Occipital lobe (tissue), 2 donors: ENCODE results near the gene CHTF8. TPM values are rescaled to one million over a fixed set of nuclear protein-coding genes. Genes with fewer than 3 reads are reported as not detected.
"Not testable (repeated sequence)": the region's sequence is repeated elsewhere in the genome, so short reads cannot be mapped to it uniquely, and the experiment has no call there.

Source experiments
- DNase-seq: peaks from one replicate; lab custom pipeline; 2025; lab: John Stamatoyannopoulos, UW
- total RNA-seq: library from RNA; depleted of rRNA; stranded (reverse); fragments of >200 nt; gene quantifications from one replicate; pipeline ENCODE4 v1.2.3, GENCODE V29; 2014

Gene CHTF8, protein sequence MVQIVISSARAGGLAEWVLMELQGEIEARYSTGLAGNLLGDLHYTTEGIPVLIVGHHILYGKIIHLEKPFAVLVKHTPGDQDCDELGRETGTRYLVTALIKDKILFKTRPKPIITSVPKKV
- 37.7 TPM for total RNA-seq

DNA sequence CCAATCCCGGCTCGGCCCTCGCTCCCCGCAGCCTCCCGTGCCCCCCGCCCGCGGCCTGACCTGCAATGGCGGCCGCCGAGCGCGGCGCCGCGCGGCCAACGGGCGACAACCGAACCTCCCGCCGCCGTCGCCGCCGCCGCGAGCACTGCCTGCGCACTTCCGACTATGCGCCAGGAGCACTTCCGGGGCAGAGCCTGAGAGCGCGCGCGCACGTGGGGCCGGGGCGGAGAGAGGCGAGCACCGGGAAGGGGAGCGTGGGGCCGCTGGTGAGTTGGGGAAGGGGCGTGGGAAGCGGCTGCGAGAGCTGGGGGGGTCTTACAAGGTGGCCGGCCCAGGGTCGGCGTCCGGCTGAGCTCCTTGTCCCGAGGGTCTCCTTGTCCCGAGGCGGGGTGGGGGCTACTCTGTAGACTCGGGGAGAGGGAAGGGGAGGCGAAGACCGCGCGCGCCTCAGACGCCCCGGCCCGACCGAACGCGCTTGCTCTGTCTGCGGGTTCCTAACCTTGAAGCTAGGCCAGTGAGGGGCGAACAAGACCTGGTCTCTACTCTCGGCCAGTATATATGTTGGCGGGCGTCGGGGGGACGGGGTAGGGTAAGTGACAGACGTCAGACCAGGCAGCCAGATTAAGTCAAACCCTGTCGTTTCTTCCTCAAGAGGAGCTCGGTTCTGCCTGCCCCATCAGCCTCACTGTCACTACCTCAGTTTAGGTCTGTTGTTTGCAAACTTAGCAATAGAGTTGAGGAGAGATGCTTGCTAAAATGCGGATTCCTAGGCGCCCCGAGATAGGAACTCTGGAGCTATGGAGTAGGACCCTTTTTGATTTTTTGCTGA is at the start of gene CHTF8, which contains the start of gene UTP4:
CHTF8 (minus strand) TSS at position 165 of the 829 bp plus-strand sequence. CDS start 11,130 bp downstream, outside the sequence.
UTP4 (plus strand) TSS at position 226 of the 829 bp plus-strand sequence. CDS start 811 bp downstream, outside the sequence.
- DNase-seq = peak; percentile 67

GRCh38 chr16:69180011-69180338 is 47.6 kb upstream of the CHTF8 start:
- DNase-seq = no peak

DNA sequence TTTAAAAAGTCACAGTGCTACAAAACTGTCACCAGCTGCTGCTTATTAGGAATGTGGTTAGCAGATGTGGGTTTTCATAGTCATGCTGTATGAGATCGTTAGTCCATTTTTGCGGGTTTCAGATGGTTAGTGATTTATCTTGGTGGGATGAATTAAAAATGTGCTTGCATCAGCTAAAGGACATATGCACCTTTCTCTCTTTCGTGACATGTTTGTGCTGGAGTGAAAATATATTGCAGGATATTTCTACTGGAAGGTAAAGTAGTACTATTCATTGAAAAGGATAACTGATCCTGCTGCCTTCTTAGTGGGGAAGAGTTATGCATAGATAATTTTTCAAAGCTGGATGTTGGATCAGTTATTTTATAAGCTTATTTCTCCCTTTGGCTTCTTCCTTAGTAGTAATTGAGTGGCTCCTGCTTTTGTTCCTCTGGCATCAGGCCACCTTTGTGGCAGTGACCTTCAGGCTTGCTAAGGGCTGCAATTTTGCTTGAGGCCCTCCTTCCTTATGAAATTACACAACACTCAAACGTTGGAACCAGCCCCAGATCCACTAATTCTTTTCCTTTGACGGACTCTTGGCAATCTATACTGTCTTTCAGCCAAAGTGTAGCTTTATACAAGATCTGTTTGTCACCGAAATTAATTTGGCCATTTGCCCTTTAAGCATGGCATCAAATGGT is 47.1 kb upstream of the CHTF8 start:
- no peak for DNase-seq

DNA sequence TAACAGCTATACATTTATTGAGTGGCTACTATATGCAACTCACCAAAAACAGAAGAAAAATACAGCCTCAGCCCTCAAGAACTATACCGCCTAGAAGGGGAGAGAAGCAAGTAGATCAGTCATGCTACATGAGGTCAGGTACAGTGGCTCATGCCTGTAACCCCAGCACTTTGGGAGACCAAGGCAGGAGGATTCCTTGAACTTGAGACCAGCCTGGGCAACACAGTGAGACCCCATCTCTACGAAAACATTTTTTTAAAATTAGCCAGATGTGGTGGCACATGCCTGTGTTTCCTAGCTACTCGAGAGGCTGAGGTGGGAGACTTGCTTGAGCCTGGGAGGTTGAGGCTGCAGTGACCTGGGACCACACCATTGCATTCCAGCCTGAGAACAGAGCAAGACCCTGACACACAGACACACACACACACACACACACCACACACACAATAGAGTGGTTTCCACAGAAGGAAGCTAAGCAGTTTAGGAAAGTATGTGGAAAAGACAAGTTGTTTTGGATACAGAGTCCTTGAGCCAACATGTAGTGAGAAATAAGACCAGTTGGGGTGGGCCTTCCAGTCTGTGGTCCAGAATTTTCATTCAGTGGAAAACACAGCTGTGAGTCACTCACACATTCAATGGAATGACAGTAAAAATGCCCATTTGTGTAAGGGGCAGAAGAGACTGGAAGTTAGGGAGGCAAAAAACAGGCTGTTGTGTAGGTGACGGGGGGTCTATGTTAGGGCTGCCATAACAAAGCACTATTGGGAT is 43.8 kb upstream of the CHTF8 start:
- DNase-seq = no peak

GRCh38 chr16:69171325-69172084 is 39.1 kb upstream of the CHTF8 start:
- no peak for DNase-seq

DNA sequence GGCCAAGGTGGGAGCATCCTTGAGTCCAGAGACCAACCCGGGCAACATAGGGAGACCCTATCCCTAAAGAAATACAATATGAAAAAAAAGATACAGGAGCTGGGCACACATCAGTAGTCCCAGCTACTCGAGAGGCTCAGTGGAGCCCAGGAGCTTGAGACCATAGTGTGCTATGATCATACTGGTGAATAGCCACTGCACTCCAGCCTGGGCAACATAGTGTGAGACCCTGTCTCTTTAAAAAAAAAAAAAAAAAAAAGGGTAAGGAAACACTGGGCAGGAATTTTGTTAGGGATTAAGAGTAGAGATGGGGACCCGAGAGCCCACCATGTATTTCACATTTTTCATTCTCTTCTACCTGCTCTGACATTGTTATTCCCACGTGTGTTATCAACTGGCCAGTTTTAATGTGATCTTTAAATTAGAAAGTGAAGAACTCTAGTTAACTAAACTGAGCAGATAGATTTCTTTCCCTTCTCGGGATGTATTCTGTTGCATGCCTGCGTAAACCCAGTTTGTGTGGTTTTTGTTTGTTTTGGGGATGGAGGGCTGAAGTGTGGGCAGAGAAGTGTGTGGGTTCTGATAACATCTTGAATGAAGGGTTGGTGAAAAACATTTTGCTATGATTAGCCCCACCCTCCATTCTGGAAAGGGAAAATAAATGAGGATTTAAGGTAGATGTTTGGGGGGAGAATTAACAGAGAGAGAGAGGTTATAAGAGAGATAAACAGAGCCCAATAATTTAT is 37.4 kb upstream of the CHTF8 start:
- no peak for DNase-seq

DNA sequence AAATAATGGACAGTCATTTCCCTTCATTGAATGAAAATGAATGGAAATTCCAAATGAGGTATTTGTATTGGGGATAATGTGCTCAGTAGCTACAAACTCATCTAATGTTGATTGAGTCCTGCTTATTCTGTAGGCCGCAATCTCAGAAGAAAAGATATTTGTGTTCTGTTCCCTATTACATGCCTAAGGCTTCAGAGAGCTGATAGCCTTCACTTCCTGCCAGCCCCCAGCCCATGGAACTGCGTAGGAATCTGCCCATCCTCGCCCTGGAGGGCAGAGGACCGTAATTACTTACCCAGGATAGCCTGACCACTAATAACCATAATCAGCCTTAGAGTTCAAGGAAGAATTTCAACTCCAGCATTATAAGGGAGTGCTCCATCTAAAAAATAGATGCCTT is 36.7 kb upstream of the CHTF8 start:
- DNase-seq = no peak

DNA sequence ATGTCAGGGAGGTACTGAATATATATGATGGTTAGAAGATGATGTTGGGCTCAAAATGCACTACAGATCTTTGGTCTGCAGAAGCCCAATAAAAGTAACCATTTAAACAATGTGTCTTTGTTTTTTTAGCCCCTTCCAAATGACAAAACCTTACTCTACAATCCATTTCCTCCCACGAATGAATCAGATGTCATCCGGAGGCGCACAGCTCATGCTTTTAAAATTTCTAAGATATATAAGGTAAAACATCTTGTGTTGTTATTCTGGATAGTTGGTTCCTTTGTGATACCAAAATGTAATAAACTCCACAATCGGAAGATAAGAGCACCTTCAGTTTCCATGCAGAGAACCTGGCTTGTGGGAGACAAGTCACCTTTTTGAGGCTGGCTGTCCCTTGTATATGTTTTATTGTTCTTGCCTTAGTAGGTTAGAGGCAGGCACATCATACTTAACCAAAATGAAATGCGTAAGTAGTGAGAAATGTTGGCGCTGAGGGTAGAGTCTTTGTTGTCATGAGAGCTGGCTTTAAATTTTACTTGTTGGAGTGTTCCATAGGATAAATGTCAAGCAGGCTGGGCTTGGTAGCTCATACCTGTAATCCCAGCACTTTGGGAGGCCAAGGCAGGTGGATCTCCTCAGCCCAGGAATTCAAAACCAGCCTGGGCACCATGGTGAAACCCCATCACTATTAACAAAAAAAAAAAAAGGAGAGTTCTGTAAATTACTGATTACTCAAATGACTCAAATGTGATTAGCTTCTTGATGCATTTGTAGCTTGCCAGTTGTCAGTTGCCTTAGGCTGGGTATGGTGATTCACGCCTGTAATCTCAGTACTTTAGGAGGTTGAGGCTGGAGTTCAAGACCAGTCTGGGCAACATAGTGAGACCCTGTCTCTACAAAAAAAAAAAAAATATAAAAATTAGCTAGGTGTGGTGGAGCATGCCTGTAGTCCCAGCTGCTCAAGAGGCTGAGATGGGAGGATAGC is 34.9 kb upstream of the CHTF8 start:
- DNase-seq = no peak

DNA sequence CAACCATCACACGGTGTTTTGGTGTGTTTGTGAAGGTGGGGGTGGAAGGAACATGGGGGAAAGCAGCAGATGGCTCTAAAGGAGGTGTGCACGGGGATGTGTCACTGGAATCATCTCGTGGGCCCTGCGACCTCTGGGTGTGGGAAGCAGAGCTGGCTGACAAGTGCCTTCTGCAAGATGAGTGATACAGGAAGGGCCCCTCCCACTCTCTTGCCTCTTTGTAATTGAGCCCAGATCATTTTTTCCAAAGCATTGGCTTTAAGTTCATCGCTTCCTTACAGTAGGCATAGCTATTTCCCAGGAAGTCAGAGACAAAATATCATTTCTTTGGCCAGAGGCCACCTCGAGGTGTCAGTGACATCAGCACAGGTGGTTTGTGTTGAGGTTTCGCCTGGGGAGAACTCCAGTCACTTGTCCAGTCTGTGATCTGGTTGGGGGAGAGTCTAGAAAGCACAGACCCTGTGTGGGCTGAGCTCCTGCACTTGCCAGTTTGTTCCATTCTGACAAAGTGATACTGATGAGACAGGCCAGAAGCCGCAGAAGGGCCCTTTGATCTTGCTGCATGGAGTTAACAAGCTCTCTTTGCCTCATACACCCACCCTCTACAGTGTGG is 33.9 kb upstream of the CHTF8 start:
- DNase-seq = peak; percentile 49

DNA sequence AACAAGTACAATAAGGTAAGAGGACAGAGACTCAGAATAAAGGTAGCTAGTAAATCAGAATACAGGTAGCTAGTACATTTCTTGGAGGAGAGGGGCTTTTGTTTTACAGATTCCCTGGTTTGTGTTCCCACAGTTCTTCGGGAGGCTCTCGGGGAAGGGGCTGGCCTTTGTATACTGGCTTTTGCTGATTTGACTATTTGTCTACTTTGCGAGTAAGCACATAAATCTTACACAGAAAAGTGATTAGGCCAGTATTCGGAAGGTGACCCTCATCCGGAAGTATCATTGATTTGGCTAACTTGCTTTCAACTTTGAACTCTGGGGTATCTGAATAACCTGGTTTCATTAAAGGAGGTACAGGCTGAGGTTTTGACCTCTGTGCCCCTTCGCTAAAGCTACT is 33.2 kb upstream of the CHTF8 start:
- DNase-seq = no peak

DNA sequence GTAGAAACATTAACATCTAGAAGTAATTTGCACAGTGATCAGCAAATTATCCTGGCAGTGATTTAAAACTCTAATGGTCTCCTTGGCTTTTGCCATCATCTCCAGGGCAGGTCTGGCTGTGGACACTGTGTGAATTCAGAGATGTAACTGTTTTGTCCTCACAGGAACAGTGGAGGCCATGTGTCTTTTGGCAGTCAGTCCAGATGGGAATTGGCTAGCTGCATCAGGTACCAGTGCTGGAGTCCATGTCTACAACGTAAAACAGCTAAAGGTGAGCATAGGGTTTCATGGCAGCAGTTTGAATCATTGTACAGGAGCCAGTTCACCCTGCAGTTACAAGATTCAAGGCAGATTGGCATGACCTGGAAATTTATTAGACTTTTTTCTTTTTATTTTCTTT is 27.8 kb upstream of the CHTF8 start:
- no peak for DNase-seq

- no peak for DNase-seq
These were observed 24.8 kb upstream of the CHTF8 start for GRCh38 chr16:69157196-69157595.

DNA sequence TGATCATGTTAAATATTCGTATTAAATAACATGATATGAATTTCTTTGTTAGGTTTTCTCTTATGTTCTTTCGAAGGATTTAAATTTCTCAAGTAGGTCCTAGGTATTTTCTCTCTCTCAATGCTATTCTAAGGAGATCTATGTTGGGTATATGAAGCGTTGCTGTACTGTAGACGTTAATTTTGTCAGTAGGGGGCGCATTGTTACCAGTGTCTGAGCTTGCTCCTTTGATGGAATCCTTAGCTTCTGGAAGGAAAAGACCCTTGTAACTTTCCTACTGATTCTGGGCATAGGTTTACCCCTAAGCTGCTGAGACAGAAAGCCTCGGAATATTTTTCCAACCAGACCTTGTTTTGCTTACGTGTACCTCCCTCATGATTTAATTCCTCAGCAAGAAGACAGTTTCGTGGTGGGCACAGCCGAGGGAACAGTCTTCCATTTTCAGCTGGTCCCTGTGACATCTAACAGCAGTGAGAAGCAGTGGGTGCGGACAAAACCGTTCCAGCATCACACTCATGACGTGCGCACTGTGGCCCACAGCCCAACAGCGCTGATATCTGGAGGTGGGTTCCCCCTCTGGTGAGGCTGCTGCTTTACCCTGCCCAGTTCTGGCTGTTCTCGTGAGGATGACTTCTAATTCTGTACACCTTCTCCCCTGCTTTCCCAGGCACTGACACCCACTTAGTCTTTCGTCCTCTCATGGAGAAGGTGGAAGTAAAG is 17.9 kb upstream of the CHTF8 start:
- DNase-seq = peak; percentile 62

DNA sequence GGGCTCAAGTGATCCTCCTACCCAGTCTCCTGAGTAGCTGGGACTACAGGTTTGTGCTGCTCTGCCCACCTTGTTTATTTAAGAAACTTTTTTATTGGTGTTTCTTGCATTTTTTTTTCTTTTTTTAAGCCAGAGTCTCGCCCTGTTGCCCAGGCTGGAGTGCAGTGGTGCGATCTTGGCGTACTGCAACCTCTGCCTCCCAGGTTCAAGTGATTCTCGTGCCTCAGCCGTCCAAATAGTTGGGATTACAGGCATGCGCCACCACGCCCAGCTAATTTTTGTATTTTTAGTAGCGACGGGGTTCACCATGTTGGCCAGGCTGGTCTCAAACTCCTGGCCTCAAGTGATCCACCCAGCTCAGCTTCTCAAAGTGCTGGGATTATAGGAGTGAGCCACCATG is 17.2 kb upstream of the CHTF8 start:
- DNase-seq = not testable (repeated sequence)

DNA sequence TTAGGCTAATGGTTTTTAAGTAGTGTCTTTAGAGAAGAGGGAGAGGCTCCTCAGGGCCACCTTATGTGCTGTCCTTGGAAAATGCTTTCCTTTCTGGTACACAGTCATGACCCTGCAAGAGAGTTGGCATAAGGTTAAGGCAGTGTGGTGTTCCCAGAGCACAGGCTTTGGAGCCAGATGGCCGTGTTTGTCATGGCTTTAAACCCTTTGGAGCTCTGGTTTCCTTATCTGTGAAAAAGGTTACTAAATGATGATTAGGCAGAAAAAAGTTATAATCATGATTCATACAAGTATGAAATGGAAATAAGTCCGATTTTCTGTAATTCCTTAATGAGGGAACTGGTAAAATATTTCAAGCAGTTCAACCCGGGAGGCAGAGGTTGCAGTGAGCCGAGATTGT is 13.3 kb upstream of the CHTF8 start:
- no peak for DNase-seq

- DNase-seq = no peak
These were observed 10.7 kb upstream of the CHTF8 start for GRCh38 chr16:69143116-69143515.

- DNase-seq = no peak
These were observed 9.5 kb upstream of the CHTF8 start for GRCh38 chr16:69141936-69142335.

DNA sequence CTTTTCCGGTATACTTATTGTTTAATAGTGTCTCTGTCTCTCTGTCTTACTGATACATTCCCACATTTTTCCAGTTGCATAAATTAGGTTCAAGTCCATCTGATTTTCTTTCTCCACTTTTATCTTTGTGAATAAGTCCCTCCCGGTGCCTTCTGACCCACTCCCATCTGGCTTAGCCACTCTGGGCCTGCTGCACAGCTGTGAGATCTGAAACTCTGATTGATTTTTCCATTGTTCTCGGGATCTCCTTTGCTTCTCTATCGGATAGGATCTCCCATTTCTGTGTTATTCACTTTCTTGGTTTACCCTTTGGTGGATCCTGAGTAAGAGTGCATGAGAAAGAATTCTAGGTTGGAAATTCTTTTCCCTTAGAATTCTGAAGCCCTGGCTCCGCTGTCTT is 8.6 kb upstream of the CHTF8 start:
- DNase-seq = no peak
